Measurements from ENCODE around the gene LIMS4.
"Not testable (repeated sequence)": the region's sequence is repeated elsewhere in the genome, so short reads cannot be mapped to it uniquely, and the experiment has no call there.

Gene LIMS4

GRCh38 chr2:110488991-110489390, 16.4 kb upstream of the LIMS4 start:
- not testable (repeated sequence) for H2BK12ac ChIP-seq (ENCODE audit: low read length in 2 of 2); H4K91ac ChIP-seq (ENCODE audit: low read length); H2BK120ac ChIP-seq (ENCODE audit: low read depth, low read length); H2BK15ac ChIP-seq (ENCODE audit: low read depth, poor library complexity, severe bottlenecking); H2BK5ac ChIP-seq (ENCODE audit: low read depth, low read length, poor library complexity, severe bottlenecking); H3K14ac ChIP-seq (ENCODE audit: low read length in 2 of 2); H2AK5ac ChIP-seq (ENCODE audit: low read length, severe bottlenecking); H3K4me1 ChIP-seq (ENCODE audit: control insufficient read depth, insufficient read depth, low read depth, low read length); H3K4me2 ChIP-seq (ENCODE audit: low read length, poor library complexity, severe bottlenecking); H3K18ac ChIP-seq (ENCODE audit: low read depth in 1 of 2, low read length in 2 of 2); H3K9ac ChIP-seq (ENCODE audit: low read length); H3K4ac ChIP-seq (ENCODE audit: low read depth in 1 of 2, low read length in 2 of 2); H3K9me3 ChIP-seq (ENCODE audit: control insufficient read depth, low read length); H3K27me3 ChIP-seq (ENCODE audit: control insufficient read depth in 1 of 2, insufficient read depth in 1 of 2, low read length in 2 of 2); H3K27ac ChIP-seq (ENCODE audit: low read length, poor library complexity, severe bottlenecking); H3K23ac ChIP-seq (ENCODE audit: low read length in 2 of 2); H2AFZ ChIP-seq (ENCODE audit: low read depth, low read length); H3K4me3 ChIP-seq (ENCODE audit: insufficient read depth in 1 of 2, low read depth in 1 of 2, low read length in 2 of 2); H4K8ac ChIP-seq (ENCODE audit: low read length); DNase-seq; H3K36me3 ChIP-seq (ENCODE audit: control insufficient read depth in 1 of 2, insufficient read depth in 2 of 2, low read depth in 1 of 2, low read length in 2 of 2); H3K79me1 ChIP-seq (replicated peaks; ENCODE audit: low read length, poor library complexity, severe bottlenecking)
- no CpG with 5 or more reads among the region's 1 CpG for WGBS

GRCh38 chr2:110482697-110483096, 10.1 kb upstream of the LIMS4 start:
- no CpG with 5 or more reads among the region's 4 CpGs for WGBS
- not testable (repeated sequence) for H3K36me3 ChIP-seq (ENCODE audit: control insufficient read depth in 1 of 2, insufficient read depth in 2 of 2, low read depth in 1 of 2, low read length in 2 of 2); H3K18ac ChIP-seq (ENCODE audit: low read depth in 1 of 2, low read length in 2 of 2); H2BK5ac ChIP-seq (ENCODE audit: low read depth, low read length, poor library complexity, severe bottlenecking); H3K4me1 ChIP-seq (ENCODE audit: control insufficient read depth, insufficient read depth, low read depth, low read length); H2BK15ac ChIP-seq (ENCODE audit: low read depth, poor library complexity, severe bottlenecking); H2BK120ac ChIP-seq (ENCODE audit: low read depth, low read length); H3K9ac ChIP-seq (ENCODE audit: low read length); DNase-seq; H3K23ac ChIP-seq (ENCODE audit: low read length in 2 of 2); H3K14ac ChIP-seq (ENCODE audit: low read length in 2 of 2); H4K91ac ChIP-seq (ENCODE audit: low read length); H2BK12ac ChIP-seq (ENCODE audit: low read length in 2 of 2); H2AK5ac ChIP-seq (ENCODE audit: low read length, severe bottlenecking); H2AFZ ChIP-seq (ENCODE audit: low read depth, low read length); H3K4me3 ChIP-seq (ENCODE audit: insufficient read depth in 1 of 2, low read depth in 1 of 2, low read length in 2 of 2); H4K8ac ChIP-seq (ENCODE audit: low read length); H3K4ac ChIP-seq (ENCODE audit: low read depth in 1 of 2, low read length in 2 of 2); H3K27me3 ChIP-seq (ENCODE audit: control insufficient read depth in 1 of 2, insufficient read depth in 1 of 2, low read length in 2 of 2); H3K27ac ChIP-seq (ENCODE audit: low read length, poor library complexity, severe bottlenecking); H3K4me2 ChIP-seq (ENCODE audit: low read length, poor library complexity, severe bottlenecking); H3K79me1 ChIP-seq (replicated peaks; ENCODE audit: low read length, poor library complexity, severe bottlenecking); H3K9me3 ChIP-seq (ENCODE audit: control insufficient read depth, low read length)

DNA sequence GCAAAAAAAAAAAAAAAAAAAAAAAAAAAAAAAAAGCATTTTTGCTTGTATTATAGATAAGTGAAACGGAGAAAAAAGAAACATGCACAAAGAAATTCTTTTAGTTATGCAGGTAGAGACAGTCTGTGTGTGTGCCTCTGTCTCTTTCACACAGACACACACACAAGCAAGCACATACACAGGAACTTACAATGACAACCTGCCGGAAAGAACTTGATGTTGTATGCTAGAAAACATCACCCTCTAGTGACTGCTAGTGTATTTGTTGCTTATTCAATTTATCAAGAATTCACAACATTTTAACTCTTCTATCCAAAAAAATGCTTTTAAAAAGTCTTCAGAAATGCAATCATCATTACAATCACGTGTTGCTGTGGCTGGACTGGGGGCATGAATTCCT, 8.6 kb upstream of the LIMS4 start:
- not testable (repeated sequence) for H3K14ac ChIP-seq (ENCODE audit: low read length in 2 of 2); H2BK15ac ChIP-seq (ENCODE audit: low read depth, poor library complexity, severe bottlenecking); H3K36me3 ChIP-seq (ENCODE audit: control insufficient read depth in 1 of 2, insufficient read depth in 2 of 2, low read depth in 1 of 2, low read length in 2 of 2); H2BK120ac ChIP-seq (ENCODE audit: low read depth, low read length); H3K27me3 ChIP-seq (ENCODE audit: control insufficient read depth in 1 of 2, insufficient read depth in 1 of 2, low read length in 2 of 2); H3K79me1 ChIP-seq (replicated peaks; ENCODE audit: low read length, poor library complexity, severe bottlenecking); H4K8ac ChIP-seq (ENCODE audit: low read length); H3K18ac ChIP-seq (ENCODE audit: low read depth in 1 of 2, low read length in 2 of 2); H3K4me2 ChIP-seq (ENCODE audit: low read length, poor library complexity, severe bottlenecking); H2AFZ ChIP-seq (ENCODE audit: low read depth, low read length); H3K4me1 ChIP-seq (ENCODE audit: control insufficient read depth, insufficient read depth, low read depth, low read length); DNase-seq; H3K4me3 ChIP-seq (ENCODE audit: insufficient read depth in 1 of 2, low read depth in 1 of 2, low read length in 2 of 2); H4K91ac ChIP-seq (ENCODE audit: low read length); H3K4ac ChIP-seq (ENCODE audit: low read depth in 1 of 2, low read length in 2 of 2); H3K23ac ChIP-seq (ENCODE audit: low read length in 2 of 2); H2BK5ac ChIP-seq (ENCODE audit: low read depth, low read length, poor library complexity, severe bottlenecking); H2BK12ac ChIP-seq (ENCODE audit: low read length in 2 of 2); H3K9me3 ChIP-seq (ENCODE audit: control insufficient read depth, low read length); H3K9ac ChIP-seq (ENCODE audit: low read length); H3K27ac ChIP-seq (ENCODE audit: low read length, poor library complexity, severe bottlenecking); H2AK5ac ChIP-seq (ENCODE audit: low read length, severe bottlenecking)
- WGBS, result no CpG with 5 or more reads among the region's 3 CpGs

DNA sequence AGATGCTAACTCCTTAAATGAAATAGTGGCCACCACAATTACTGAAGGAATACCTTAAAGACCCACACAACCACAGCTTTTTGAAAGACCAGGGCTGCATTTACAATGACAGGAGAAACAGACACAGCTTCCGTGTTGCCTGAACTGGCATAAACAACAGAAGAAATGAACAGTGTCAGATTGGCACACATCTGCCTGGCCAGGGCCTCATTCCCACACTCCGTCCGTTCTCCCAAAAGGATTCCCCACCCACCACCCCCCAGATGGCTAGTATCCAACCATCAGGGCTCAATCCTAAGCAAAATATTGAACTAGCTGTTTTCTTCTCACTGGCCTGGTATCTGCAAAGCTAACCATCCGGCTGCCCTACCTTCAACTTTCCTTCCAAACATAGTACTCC, 7.5 kb upstream of the LIMS4 start:
- not testable (repeated sequence) for H3K4ac ChIP-seq (ENCODE audit: low read depth in 1 of 2, low read length in 2 of 2); H3K27ac ChIP-seq (ENCODE audit: low read length, poor library complexity, severe bottlenecking); H3K27me3 ChIP-seq (ENCODE audit: control insufficient read depth in 1 of 2, insufficient read depth in 1 of 2, low read length in 2 of 2); DNase-seq; H3K18ac ChIP-seq (ENCODE audit: low read depth in 1 of 2, low read length in 2 of 2); H3K14ac ChIP-seq (ENCODE audit: low read length in 2 of 2); H2BK120ac ChIP-seq (ENCODE audit: low read depth, low read length); H2BK12ac ChIP-seq (ENCODE audit: low read length in 2 of 2); H3K4me3 ChIP-seq (ENCODE audit: insufficient read depth in 1 of 2, low read depth in 1 of 2, low read length in 2 of 2); H2BK5ac ChIP-seq (ENCODE audit: low read depth, low read length, poor library complexity, severe bottlenecking); H3K9ac ChIP-seq (ENCODE audit: low read length); H3K36me3 ChIP-seq (ENCODE audit: control insufficient read depth in 1 of 2, insufficient read depth in 2 of 2, low read depth in 1 of 2, low read length in 2 of 2); H4K91ac ChIP-seq (ENCODE audit: low read length); H2AK5ac ChIP-seq (ENCODE audit: low read length, severe bottlenecking); H2BK15ac ChIP-seq (ENCODE audit: low read depth, poor library complexity, severe bottlenecking); H2AFZ ChIP-seq (ENCODE audit: low read depth, low read length); H3K4me1 ChIP-seq (ENCODE audit: control insufficient read depth, insufficient read depth, low read depth, low read length); H4K8ac ChIP-seq (ENCODE audit: low read length); H3K79me1 ChIP-seq (replicated peaks; ENCODE audit: low read length, poor library complexity, severe bottlenecking); H3K9me3 ChIP-seq (ENCODE audit: control insufficient read depth, low read length); H3K23ac ChIP-seq (ENCODE audit: low read length in 2 of 2); H3K4me2 ChIP-seq (ENCODE audit: low read length, poor library complexity, severe bottlenecking)
- no CpG with 5 or more reads among the region's 4 CpGs for WGBS

Measured in mesenchymal stem cell (in vitro differentiated cells and primary cell).